GM18505 (cell line): ENCODE results near the gene NHLH1.

Source experiments
- ATAC-seq: cut with Tn5 transposase; IDR thresholded peaks from one replicate; pipeline ENCODE4 v1.9.1; 2021; ENCODE audit not compliant: unreplicated experiment
- POLR2A ChIP-seq: IDR thresholded peaks from 4 replicates; pipeline ENCODE4 v1.6.1; 2011; ENCODE audit warnings: borderline replicate concordance; ENCODE audit not compliant: insufficient read depth, insufficient read length; ENCODE audit errors: extremely low read depth

The NHLH1 gene

DNA sequence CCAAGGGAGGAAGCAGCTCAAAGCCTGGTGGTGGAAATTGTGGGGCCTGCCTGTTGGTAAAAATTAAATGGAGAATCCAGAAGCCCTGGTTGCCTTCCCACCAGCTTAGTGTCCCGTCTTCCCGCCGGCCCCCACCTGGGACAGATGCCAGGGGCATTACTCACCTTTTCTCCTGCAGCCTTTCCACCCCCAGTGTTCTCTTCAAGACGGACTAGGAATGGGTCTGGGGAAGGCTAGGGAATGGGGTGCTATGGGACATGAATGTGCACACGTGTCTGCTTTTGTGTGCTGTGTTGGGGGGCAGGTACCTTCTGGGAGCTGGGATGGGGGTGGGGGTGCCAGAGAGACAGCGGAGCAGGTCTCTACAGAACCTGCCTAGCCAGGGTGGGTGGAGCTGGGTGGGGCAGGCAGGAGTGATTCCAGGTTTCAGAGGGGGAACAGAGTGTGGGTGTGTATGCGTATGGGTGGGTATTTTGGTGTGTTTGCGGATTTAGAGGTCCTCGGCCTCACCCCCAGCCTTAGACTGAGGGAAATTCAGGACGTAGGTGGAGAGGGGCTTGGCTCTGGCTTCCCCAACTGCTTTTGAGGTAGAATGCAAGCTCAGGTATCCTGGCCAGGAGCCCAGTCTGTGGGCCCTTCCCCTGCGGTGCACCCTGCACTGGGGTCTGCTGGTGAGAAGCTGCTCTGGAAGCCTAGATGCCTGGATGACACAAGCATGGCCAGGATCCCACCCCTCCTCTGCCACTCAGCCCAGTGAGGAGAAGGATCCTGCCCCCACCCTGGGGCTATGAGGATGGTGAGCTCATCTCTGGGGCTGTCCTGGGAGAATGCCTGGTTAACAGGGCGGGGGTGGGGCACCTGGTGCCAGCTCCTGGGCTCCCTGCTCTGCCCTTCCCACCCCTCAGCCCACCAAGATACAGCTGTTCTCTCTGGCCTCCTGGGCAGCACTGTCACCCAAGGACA, 41.2 kb downstream of the NHLH1 start:
- TF ChIP-seq POLR2A, result no peak
- no peak for ATAC-seq

DNA sequence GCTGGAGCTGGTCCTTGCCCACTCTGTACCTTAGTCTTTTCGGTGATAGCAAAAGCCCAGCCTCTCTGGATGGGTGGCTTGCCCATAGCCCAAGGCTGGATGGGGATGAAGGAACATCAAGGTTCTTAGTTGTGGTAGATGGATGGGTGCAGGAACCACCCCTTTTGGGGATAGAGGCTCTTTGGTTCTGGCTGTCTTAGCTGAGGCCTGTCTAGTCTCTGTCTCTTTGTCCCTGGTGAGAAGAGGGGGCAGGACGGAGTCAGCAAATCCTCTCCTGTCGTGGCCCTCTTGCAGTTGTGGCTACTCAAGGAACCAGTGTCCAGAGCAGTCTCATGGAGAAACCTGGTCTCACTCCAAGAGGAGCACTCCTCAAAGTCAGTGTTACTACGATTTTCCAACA, 42.0 kb downstream of the NHLH1 start:
- TF ChIP-seq POLR2A, result no peak
- ATAC-seq, result no peak

DNA sequence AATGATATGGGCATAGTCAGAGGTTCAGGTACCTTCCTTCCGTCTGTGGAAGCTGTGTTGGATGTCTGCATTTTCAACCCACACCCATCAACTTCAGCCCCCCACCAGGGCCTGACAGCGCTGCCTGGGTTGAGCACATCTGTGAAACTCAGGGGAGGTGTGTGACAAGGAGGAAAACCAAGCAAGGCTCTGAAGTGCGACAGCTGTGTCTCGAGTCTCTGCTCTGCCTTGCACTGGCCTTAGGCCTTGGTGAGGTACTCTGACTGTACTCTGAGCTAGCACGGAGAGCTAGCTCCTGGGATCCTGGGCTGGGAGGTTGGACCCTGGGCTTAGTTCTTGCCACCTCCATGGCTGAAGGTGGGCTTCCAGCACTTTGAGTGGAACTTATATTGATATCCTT, 42.6 kb downstream of the NHLH1 start:
- ATAC-seq, result no peak
- no peak for TF ChIP-seq POLR2A

DNA sequence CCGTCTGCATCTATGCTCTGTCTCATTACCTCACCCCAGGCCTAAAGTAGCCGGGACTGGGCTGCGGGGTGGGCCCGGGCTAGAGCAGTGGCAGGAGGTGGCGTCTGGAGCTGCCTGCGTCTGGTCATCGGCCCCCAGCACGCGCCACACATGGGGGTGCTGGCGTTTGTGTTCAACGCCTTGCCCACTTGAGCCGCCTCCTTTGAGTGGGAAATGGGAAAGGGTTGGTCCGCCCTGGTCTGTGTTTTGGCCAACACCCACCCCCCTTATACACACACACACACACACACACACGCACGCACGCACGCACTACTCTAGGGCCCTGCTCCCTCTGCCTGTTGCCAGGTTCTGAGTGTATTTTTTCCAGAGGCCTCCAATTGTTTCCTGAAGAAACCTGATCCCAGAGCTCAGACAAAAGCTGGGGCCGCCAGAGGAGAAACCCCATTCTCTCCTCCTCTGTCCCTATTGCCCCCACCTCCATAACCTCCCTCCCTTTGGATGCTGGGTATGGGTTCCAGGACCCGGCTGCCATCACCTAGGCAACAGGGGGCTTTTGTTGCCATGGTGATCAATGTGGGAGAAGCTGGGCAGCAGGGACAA, 43.6 kb downstream of the NHLH1 start:
- no peak for ATAC-seq
- TF ChIP-seq POLR2A, result no peak

DNA sequence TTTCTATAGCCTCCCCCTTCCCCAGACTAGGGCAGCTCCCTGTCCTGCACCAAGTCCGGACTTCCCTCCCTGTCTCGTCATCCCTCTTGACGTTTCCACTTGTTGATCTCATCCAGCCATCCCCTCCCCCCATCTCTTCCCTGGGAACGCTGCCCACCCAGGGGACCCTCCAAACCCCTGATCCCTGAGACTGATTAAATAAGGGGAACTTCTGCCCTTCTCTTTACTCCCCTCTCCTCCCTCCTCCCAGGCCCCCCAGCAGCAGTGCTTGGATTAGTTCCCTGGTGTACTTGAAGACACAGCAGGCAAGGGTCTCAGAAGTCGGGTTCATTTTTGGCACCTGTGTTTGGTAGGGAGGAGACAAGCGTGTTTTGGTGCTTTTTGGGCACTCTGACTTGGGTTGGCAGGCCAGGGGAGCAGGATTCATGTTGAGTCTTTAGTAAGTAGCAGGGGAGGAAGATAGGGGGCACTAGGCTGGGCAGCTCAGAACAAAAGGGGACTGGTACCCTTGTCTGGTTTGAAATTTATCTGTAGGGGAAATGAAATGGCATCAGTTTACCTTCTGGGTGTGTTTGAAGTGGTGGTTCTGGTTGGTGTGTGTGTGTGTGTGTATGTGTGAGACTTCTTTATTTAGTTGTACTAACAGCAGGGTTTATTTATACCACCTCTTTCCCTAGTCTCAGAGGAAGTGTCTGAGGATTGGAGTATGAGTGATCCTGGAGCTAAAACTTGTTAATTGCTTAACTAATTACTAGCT, 44.6 kb downstream of the NHLH1 start:
- ATAC-seq, result no peak
- no peak for TF ChIP-seq POLR2A

DNA sequence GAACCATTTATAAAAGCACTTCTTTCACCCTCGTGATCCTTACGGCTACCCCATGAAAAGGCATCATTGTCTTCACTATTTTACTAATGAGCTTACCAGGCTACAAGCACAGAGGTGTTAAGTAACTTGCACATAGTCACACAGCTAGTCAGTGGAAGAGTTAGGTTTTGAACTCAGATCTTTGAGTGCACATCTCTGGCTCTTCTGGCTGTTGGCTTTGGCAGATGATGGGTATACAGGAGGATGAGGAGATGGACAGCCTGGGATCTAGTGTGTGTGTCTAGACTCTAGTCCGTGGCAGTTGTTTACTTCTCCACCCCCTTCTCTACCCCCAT, 45.1 kb downstream of the NHLH1 start:
- no peak for ATAC-seq
- no peak for TF ChIP-seq POLR2A

DNA sequence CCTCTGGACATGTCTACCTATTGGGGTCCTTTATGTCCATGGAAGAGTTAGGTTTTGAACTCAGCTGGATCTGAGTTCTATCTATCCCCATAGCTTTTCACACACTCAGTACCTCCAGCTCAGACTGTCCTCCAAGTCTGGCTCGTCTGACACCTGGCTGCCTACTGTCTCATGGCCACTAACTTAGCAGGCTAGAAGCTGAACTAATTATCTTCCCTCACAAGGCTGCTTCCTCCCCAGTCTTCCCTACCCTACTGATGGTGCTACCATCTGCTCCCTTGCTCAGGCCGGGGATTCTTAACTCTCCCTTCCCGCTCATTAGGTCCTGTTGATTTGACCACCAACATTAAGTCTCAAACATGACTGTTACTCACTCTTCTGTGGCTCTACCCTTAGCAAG, 46.8 kb downstream of the NHLH1 start:
- ATAC-seq, result no peak
- no peak for TF ChIP-seq POLR2A

DNA sequence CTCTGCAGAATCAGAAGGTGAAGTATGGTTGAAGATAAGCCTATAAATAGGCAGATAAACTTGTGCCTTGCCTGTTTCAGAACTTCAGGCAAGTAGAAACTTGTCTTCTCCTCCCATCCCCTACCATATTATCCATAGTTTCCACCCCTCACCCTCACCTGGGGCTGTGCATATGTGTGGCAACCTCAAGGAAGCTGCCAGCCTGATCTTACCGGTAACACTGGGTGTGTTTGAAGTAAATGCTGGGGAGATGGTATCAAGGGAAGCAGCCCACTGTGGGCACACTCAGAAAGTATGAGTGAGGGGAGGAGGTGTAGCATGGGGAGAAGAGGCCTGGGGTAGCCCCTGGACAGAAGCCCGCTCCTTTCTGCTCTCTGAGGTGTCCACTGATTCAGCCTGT, 48.0 kb downstream of the NHLH1 start:
- ATAC-seq, result no peak
- TF ChIP-seq POLR2A, result no peak

DNA sequence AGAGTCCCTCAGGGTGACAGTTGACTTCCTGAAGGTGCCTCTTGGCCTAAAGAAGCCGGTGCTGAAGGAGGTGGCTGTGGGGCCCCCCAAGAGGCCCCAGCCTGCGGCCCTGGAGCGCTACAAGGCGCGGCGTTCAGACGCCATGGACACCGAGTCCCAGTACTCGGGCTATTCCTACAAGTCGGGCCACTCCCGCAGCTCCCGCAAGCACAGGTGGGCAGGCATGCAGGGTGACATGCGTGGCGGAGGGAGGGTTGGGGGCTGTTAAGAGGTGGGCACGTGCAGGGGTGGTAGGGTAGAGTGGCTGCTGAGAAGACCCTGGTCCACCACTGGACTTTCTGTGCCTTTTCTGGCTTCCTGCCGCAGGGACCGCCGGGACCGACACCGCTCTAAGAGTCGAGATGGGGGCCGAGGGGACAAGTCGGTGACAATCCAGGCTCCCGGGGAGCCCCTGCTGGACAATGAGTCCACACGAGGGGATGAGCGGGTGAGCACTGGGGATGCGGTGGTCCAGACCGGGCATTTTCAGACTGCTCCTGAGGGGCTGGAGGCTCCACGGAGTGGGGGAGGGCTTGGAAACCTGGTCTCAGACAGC, 48.9 kb downstream of the NHLH1 start:
- ATAC-seq, result no peak
- no peak for TF ChIP-seq POLR2A

DNA sequence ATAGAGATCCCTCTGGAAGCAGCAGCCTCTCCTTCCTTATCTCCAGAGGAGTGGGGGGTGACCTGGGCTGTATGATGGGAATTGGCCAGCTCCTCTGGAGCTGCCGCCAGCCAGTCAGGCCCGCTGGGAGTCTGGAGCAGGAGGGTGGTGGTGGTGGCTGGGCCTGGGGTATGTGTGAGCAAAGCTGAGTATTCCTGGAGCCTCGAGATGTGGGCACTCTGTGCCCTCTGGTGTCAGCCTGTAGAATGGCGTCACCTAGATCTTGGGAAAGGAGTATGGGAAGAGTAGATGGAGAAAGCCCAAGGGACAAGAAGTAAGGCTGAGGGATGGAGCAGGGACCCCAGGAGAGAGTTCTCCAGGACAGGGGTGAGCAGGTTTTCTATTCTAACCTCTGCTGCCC, 49.5 kb downstream of the NHLH1 start:
- TF ChIP-seq POLR2A, result no peak

DNA sequence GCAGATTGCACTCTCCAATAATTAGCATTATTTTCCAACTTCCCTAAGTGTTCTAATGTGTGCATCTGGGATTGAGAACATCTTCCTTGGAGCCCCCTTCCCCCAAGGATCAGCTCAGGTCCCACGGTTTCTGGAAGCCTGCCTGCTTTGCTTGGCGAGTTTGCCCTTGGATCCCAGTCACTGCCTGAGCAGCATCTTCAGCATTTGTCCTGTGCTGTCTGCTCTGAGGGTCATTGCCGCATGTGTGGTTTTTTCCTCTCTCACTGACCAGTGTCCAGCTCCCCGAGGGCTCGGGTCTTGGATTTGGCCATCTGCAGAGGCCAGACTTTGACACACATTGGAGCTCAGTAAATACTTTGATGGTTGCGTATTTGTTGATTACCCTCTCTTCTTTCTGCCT, 51.6 kb downstream of the NHLH1 start:
- TF ChIP-seq POLR2A, result no peak
- no peak for ATAC-seq

More for the DNA sequence above, 49.5 kb downstream of the NHLH1 start:
- ATAC-seq, result no peak

DNA sequence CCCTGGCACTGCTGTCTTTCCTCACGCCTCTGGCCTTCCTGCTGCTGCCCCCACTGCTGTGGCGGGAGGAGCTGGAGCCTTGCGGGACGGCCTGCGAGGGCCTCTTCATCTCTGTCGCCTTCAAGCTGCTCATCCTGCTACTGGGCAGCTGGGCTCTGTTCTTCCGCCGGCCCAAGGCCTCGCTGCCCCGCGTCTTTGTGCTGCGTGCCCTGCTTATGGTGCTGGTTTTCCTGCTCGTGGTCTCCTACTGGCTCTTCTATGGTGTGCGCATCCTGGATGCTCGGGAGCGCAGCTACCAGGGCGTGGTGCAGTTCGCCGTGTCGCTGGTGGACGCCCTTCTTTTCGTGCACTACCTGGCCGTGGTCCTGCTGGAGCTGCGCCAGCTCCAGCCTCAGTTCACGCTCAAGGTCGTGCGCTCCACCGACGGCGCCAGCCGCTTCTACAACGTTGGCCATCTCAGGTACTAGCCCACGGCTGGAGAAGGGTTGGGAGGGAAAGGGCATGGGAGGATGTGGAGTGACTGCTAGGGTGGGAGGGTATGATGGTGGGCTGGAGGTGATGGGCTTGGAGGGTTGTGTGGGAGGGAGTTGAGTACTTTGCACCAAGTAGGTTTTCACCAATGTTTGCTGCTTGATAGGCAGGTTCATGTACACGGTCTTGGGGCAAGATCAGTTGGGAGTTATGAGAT, 52.4 kb downstream of the NHLH1 start:
- ATAC-seq, result no peak
- TF ChIP-seq POLR2A, result no peak

DNA sequence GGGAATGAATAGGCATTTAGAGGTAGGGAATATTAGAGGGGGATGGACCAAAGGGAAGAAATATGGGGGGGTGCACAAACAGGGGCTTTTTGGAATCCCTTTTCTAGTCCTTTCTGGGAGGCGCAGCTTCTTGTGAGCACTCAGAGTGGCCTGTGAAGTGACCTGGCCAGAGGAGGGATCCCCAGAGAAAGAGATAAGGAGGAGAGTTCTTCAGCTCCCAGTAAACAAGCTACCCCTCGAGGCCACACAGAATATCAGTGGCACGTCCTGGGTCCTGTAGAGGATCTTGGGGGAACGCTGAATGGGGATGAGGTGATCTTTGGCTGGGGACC, 52.9 kb downstream of the NHLH1 start:
- TF ChIP-seq POLR2A, result no peak
- ATAC-seq, result no peak
